WERI-Rb-1 (cell line): ENCODE results near the gene FSTL4.

Experiments used
- DNase-seq: peaks from one replicate; pipeline ENCODE4 v3.0.0-alpha.2; 2020
- H3K27ac ChIP-seq: fragments of 250-450 bp; sonication (Bioruptor Pico); 2 replicates; pipeline ENCODE4 v1.5.1; 2020; ENCODE audit warnings: mild to moderate bottlenecking, moderate library complexity
- H3K27me3 ChIP-seq: fragments of 250-450 bp; sonication (Bioruptor Pico); 2 replicates; pipeline ENCODE4 v1.5.1; 2021; ENCODE audit warnings: mild to moderate bottlenecking, low read depth, moderate library complexity; ENCODE audit not compliant: insufficient read depth, severe bottlenecking
- H3K36me3 ChIP-seq: fragments of 250-450 bp; sonication (Bioruptor Pico); 2 replicates; pipeline ENCODE4 v1.5.1; 2020; ENCODE audit warnings: mild to moderate bottlenecking, moderate library complexity
- H3K4me3 ChIP-seq: 2 replicates; pipeline ENCODE4 v1.5.1; 2011; ENCODE audit warnings: low read depth, mild to moderate bottlenecking, control low read depth, low read length
- H3K9me3 ChIP-seq: fragments of 250-450 bp; sonication (Bioruptor Pico); 2 replicates; pipeline ENCODE4 v1.5.1; 2021; ENCODE audit warnings: mild to moderate bottlenecking, moderate library complexity; ENCODE audit not compliant: severe bottlenecking
- TF ChIP-seq, protein P1 (sequence below): IDR thresholded peaks from 2 replicates; pipeline ENCODE4 v1.5.1; 2011; ENCODE audit warnings: low read depth, mild to moderate bottlenecking, control low read depth, inconsistent platforms, low read length

Gene FSTL4

DNA sequence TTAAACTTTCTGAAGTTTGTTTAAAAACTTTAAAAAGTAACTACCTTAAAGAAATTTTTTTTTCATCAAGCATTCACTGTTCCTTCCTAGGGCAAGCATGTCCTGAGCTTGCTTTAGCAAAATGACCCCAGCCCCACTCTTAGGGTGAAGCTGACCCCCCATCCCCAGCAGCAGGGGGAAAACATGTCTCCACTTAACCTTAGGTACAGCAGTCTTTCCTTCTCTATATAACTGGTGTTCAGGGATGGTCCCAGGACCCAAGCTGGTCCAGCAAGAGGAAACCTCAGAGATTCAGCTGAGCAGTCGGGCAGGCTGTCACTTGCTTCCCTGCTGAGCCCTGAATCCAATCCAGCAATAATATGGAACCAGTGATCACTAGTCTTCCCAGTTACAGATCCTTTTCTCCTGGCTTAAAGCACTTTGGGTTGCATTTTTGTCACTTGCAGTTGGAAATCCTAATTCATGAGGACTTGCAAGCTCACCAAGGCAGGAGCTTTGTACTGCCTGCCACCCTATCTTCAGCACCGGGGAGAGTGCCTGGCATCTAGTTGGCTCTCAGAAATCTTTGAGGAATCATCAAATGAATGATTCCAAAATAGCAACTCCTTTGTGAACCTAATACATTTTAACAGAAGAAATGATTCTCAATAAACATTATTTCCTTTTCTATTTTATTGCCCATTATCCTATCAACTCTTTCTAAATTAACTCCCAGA lies 91.2 kb downstream of the FSTL4 start:
- Histone ChIP-seq H3K27me3 (no peaks in the 10 kb centered on the region), H3K4me3 (no peak overlapping the region), H3K27ac (no peak overlapping the region), H3K36me3 (no peaks in the 10 kb centered on the region), H3K9me3 (no peaks in the 10 kb centered on the region)
- TF ChIP-seq, protein P1, sequence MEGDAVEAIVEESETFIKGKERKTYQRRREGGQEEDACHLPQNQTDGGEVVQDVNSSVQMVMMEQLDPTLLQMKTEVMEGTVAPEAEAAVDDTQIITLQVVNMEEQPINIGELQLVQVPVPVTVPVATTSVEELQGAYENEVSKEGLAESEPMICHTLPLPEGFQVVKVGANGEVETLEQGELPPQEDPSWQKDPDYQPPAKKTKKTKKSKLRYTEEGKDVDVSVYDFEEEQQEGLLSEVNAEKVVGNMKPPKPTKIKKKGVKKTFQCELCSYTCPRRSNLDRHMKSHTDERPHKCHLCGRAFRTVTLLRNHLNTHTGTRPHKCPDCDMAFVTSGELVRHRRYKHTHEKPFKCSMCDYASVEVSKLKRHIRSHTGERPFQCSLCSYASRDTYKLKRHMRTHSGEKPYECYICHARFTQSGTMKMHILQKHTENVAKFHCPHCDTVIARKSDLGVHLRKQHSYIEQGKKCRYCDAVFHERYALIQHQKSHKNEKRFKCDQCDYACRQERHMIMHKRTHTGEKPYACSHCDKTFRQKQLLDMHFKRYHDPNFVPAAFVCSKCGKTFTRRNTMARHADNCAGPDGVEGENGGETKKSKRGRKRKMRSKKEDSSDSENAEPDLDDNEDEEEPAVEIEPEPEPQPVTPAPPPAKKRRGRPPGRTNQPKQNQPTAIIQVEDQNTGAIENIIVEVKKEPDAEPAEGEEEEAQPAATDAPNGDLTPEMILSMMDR: no peak
- DNase-seq: no peak

DNA sequence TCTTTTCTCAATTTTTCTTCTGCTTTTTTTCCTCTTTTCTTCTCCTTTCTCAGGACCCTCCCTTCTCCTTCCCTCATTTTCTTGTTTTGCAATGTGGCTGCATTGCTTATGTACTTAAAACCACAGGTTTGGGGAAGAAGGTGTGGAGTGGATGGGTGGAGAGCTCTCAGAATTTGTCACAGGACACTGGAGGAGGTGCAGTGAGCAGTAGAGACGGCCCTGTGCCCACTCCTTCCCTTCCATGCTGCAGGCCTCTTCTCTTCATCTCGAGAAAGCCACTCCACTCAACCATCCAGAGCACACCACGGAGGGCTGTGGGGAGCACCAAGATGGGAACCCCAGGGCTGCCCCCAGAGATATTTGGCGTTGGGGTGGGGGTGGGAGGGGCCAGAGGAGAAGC lies 92.3 kb downstream of the FSTL4 start:
- no peaks in the 10 kb centered on the region for H3K36me3 ChIP-seq
- H3K27ac ChIP-seq: no peak overlapping the region
- H3K9me3 ChIP-seq: no peaks in the 10 kb centered on the region
- DNase-seq: no peak
- TF ChIP-seq, protein P1: no peak
- H3K27me3 ChIP-seq: no peaks in the 10 kb centered on the region
- no peak overlapping the region for H3K4me3 ChIP-seq

DNA sequence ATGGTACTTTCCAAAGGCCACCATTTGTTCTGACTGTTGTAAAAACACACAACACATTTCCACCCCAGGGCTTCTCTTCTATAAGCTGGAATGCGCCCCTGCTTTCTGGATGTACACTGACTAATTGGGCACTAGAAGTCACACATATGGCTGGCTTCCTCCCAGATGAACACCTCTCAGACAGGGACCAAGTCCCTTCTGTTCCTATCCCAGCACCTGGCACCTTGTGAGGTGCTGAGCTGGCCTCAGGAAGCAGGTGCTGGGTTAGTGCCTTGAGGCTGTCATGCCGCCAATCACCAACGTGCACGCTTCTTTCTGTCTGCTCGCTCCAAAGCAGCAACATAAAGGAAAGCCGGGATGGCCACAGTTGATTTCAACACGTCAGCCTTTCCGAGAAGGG lies 93.2 kb downstream of the FSTL4 start:
- TF ChIP-seq, protein P1: no peak
- Histone ChIP-seq H3K9me3 (no peaks in the 10 kb centered on the region), H3K27me3 (no peaks in the 10 kb centered on the region), H3K27ac (no peak overlapping the region), H3K36me3 (no peaks in the 10 kb centered on the region), H3K4me3 (no peak overlapping the region)
- no peak for DNase-seq

DNA sequence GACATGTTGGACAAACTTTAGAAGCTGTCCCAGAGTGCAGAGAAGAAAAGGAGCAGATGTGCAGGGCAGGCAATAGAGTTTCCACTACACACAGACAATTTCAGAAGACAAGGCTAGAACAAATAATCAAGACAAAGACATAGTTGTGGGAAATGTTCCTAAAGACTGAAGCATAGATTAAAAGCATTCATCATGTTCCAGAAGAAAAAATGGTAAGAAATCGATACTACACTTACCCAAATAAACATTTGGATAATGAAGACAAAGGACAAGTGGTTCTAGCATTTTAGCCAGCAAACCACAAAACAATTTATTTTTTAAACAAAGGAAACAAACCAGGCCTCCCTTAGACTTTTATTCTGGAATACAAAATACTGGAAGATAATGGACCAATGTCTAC lies 97.9 kb downstream of the FSTL4 start:
- Histone ChIP-seq H3K27me3 (no peaks in the 10 kb centered on the region), H3K9me3 (no peaks in the 10 kb centered on the region), H3K36me3 (no peaks in the 10 kb centered on the region), H3K27ac (no peak overlapping the region), H3K4me3 (no peak overlapping the region)
- TF ChIP-seq, protein P1: no peak
- no peak for DNase-seq

DNA sequence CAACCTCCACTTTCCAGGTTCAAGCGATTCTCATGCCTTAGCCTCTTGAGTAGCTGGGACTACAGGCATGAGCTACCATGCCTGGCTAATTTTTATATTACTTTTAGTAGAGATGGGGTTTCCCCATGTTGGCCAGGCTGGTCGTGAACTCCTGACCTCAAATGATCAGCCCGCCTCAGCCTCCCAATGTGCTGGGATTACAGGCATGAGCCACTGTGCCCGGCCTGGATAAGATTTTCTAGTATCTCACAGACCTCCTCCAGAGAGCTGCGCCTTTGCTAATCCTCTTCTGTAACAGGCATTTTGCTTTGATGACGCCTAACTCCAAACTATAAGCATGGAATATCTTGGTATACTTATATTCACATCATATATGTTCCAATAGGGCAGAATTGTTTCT lies 99.4 kb downstream of the FSTL4 start:
- no peaks in the 10 kb centered on the region for H3K9me3 ChIP-seq
- no peaks in the 10 kb centered on the region for H3K27me3 ChIP-seq
- no peaks in the 10 kb centered on the region for H3K36me3 ChIP-seq
- TF ChIP-seq, protein P1: no peak
- peak; percentile 68 for DNase-seq
- H3K27ac ChIP-seq: no peak overlapping the region
- H3K4me3 ChIP-seq: no peak overlapping the region

DNA sequence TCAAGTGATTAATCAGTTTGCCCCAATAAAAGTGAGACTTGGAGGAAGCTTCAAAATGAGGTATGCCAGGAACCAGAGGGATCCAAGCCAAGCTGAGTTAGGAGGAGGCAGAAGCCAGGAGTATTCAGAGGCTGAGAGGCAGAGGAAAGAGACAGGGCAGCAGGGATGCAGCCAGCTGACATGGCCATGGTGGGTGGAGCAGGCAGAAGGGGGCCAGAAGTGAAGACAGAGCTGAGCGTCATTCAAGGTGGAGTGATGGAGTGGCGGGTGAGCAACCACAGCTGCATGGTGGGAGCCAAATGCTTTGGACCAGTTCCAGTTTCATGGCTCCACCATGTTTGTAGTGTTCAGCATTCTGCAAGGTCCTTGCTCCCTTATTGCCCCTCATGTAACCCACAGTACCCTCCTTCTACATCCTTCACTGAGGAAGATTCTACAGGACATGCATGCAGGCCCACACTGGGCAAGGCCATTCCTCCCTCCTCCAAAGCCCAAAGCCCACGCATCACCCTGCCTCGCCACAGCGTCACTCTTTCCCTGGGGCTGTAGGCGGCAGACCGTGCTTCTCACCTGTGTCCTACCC lies 100.6 kb downstream of the FSTL4 start:
- Histone ChIP-seq H3K27me3 (no peaks in the 10 kb centered on the region), H3K36me3 (no peaks in the 10 kb centered on the region), H3K4me3 (no peak overlapping the region), H3K9me3 (no peaks in the 10 kb centered on the region), H3K27ac (no peak overlapping the region)
- TF ChIP-seq, protein P1: no peak
- no peak for DNase-seq
